HL-60 (cell line): ENCODE results near the gene TOP3B.

ENCODE experiments used
- DNase-seq, 2 experiments: peaks; one replicate each; pipeline ENCODE4 v3.0.0-alpha.2; 2010 to 2020; ENCODE audit warnings: low read depth in 1 of 2, low spot score in 1 of 2
- H3K27ac ChIP-seq: fragments of 250-450 bp; sonication (Bioruptor Pico); replicated peaks from 2 replicates; pipeline ENCODE4 v1.5.1; 2020; ENCODE audit warnings: mild to moderate bottlenecking, moderate library complexity
- H3K27me3 ChIP-seq: fragments of 250-450 bp; sonication (Bioruptor Pico); 2 replicates; pipeline ENCODE4 v1.5.1; 2021; ENCODE audit warnings: mild to moderate bottlenecking, moderate library complexity; ENCODE audit not compliant: insufficient read depth, poor library complexity, severe bottlenecking
- H3K4me3 ChIP-seq: replicated peaks from 2 replicates; pipeline ENCODE4 v1.5.1; 2011; ENCODE audit warnings: mild to moderate bottlenecking, control low read depth, low read length; ENCODE audit not compliant: insufficient read depth
- GABPA ChIP-seq: IDR thresholded peaks from 2 replicates; pipeline ENCODE4 v1.6.1; 2012; ENCODE audit warnings: low read depth
- POLR2AphosphoS5 ChIP-seq: IDR thresholded peaks from 2 replicates; pipeline ENCODE4 v1.6.1; 2012; ENCODE audit warnings: low read depth
- SPI1 ChIP-seq: IDR thresholded peaks from 2 replicates; pipeline ENCODE4 v1.6.1; 2012; ENCODE audit warnings: low read depth, mild to moderate bottlenecking, borderline replicate concordance
- TF ChIP-seq, protein P1 (sequence below): IDR thresholded peaks from 2 replicates; pipeline ENCODE4 v1.6.1; 2012; ENCODE audit warnings: low read depth; ENCODE audit not compliant: insufficient replicate concordance
- TF ChIP-seq, protein P2 (sequence below): IDR thresholded peaks from one replicate; pipeline ENCODE4 v1.5.1; 2011; ENCODE audit warnings: low read length, control low read depth, inconsistent platforms; ENCODE audit not compliant: insufficient read depth

The TOP3B gene

GRCh38 chr22:21981874-21982273, 713 bp downstream of the TOP3B start:
- peak in 1 of 2 experiments; percentile 22 for DNase-seq
- Histone ChIP-seq H3K4me3 (peak overlapping the region; percentile 99), H3K27me3 (no peaks in the 10 kb centered on the region), H3K27ac (peak overlapping the region; percentile 91)
- TF ChIP-seq SPI1 (no peak), GABPA (no peak), POLR2AphosphoS5 (no peak)
- TF ChIP-seq, protein P1, sequence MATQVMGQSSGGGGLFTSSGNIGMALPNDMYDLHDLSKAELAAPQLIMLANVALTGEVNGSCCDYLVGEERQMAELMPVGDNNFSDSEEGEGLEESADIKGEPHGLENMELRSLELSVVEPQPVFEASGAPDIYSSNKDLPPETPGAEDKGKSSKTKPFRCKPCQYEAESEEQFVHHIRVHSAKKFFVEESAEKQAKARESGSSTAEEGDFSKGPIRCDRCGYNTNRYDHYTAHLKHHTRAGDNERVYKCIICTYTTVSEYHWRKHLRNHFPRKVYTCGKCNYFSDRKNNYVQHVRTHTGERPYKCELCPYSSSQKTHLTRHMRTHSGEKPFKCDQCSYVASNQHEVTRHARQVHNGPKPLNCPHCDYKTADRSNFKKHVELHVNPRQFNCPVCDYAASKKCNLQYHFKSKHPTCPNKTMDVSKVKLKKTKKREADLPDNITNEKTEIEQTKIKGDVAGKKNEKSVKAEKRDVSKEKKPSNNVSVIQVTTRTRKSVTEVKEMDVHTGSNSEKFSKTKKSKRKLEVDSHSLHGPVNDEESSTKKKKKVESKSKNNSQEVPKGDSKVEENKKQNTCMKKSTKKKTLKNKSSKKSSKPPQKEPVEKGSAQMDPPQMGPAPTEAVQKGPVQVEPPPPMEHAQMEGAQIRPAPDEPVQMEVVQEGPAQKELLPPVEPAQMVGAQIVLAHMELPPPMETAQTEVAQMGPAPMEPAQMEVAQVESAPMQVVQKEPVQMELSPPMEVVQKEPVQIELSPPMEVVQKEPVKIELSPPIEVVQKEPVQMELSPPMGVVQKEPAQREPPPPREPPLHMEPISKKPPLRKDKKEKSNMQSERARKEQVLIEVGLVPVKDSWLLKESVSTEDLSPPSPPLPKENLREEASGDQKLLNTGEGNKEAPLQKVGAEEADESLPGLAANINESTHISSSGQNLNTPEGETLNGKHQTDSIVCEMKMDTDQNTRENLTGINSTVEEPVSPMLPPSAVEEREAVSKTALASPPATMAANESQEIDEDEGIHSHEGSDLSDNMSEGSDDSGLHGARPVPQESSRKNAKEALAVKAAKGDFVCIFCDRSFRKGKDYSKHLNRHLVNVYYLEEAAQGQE = no peak
- TF ChIP-seq, protein P2, sequence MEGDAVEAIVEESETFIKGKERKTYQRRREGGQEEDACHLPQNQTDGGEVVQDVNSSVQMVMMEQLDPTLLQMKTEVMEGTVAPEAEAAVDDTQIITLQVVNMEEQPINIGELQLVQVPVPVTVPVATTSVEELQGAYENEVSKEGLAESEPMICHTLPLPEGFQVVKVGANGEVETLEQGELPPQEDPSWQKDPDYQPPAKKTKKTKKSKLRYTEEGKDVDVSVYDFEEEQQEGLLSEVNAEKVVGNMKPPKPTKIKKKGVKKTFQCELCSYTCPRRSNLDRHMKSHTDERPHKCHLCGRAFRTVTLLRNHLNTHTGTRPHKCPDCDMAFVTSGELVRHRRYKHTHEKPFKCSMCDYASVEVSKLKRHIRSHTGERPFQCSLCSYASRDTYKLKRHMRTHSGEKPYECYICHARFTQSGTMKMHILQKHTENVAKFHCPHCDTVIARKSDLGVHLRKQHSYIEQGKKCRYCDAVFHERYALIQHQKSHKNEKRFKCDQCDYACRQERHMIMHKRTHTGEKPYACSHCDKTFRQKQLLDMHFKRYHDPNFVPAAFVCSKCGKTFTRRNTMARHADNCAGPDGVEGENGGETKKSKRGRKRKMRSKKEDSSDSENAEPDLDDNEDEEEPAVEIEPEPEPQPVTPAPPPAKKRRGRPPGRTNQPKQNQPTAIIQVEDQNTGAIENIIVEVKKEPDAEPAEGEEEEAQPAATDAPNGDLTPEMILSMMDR = no peak

DNA sequence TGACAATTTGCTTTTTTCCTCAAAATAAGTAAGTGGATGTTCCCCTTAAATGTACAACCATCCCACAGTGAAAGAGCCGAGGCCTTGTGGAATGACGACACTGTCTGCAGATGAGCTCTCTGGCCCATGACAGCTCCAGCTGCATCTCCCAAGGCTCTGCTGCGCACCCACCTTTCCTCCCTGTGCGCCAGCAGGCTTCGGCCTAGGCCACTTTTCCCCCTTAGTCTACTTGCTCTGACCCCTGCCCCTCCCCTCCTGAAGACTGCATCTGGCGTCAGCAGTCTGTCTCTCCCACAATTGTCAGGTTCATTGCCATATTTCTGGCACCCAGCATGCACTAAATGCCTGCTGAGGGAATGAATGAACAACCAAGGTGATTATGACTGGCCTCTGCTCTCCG, 2.0 kb downstream of the TOP3B start:
- H3K4me3 ChIP-seq = no peak overlapping the region
- TF ChIP-seq POLR2AphosphoS5 = no peak
- TF ChIP-seq GABPA = no peak
- TF ChIP-seq, protein P1 = no peak
- TF ChIP-seq, protein P2 = no peak
- no peaks in the 10 kb centered on the region for H3K27me3 ChIP-seq
- DNase-seq = no peak
- H3K27ac ChIP-seq = no peak overlapping the region

GRCh38 chr22:21978564-21979386, 3.8 kb downstream of the TOP3B start:
- no peak for DNase-seq
- no peaks in the 10 kb centered on the region for H3K27me3 ChIP-seq
- no peak overlapping the region for H3K27ac ChIP-seq
- no peak overlapping the region for H3K4me3 ChIP-seq
- TF ChIP-seq, protein P1 = no peak
- TF ChIP-seq, protein P2 = no peak
- TF ChIP-seq GABPA = no peak
- TF ChIP-seq POLR2AphosphoS5 = no peak
- TF ChIP-seq SPI1 = no peak
